H1 (cell line): Measurements from ENCODE around the gene NADSYN1.
"Not testable (repeated sequence)": the region's sequence is repeated elsewhere in the genome, so short reads cannot be mapped to it uniquely, and the experiment has no call there.

Experiments used
- CTCF ChIP-seq, 3 experiments: IDR thresholded peaks; 1 replicate in 2 of 3; 2 replicates in 1 of 3; pipeline versions ENCODE4 v1.5.1 to v1.6.1; 2011; ENCODE audit warnings: low read length in 3 of 3, mild to moderate bottlenecking in 3 of 3, inconsistent platforms in 2 of 3, low read depth in 1 of 3, moderate library complexity in 1 of 3; ENCODE audit not compliant: insufficient read depth in 1 of 3; ENCODE audit errors: control extremely low read depth in 1 of 3
- ZNF274 ChIP-seq: IDR thresholded peaks from 2 replicates; pipeline ENCODE4 v1.7.0; 2012; ENCODE audit warnings: low read length, borderline replicate concordance; ENCODE audit errors: extremely low read depth

GRCh38 chr11:71539971-71540370, 87.0 kb downstream of the NADSYN1 start:
- TF ChIP-seq ZNF274; CTCF (IDR thresholded peaks at IDR 0.05; ENCODE audit: control extremely low read depth in 1 of 3, insufficient read depth in 1 of 3, low read depth in 1 of 3, low read length in 3 of 3): not testable (repeated sequence)
